Immature natural killer cell (primary cell): ENCODE measurements around the gene CAMK2B. TPM values are rescaled to one million over a fixed set of nuclear protein-coding genes. Genes with fewer than 3 reads are reported as not detected.
"Not testable (repeated sequence)": the region's sequence is repeated elsewhere in the genome, so short reads cannot be mapped to it uniquely, and the experiment has no call there.

Source experiments
- DNase-seq, 3 donors: peaks; one replicate each; pipeline ENCODE4 v3.0.0; 2022; ENCODE audit warnings: mixed read lengths in 1 of 3
- H3K27ac Mint-ChIP-seq, 6 donors: one replicate each; pipeline ENCODE4 v1.8.0; 2020; ENCODE audit warnings: mixed read lengths in 6 of 6, mild to moderate bottlenecking in 5 of 6, inconsistent platforms in 4 of 6, moderate library complexity in 3 of 6
- H3K27me3 Mint-ChIP-seq, 3 donors: one replicate each; pipeline ENCODE4 v1.8.0; 2020 to 2021; ENCODE audit warnings: low read depth in 3 of 3, mild to moderate bottlenecking in 3 of 3, mixed read lengths in 3 of 3, moderate library complexity in 3 of 3, inconsistent platforms in 1 of 3
- H3K36me3 Mint-ChIP-seq, 3 donors: one replicate each; pipeline ENCODE4 v1.8.0; 2020; ENCODE audit warnings: mixed read lengths in 3 of 3, inconsistent platforms in 2 of 3, mild to moderate bottlenecking in 2 of 3
- H3K4me1 Mint-ChIP-seq, 2 donors: one replicate each; pipeline ENCODE4 v1.8.0; 2020; ENCODE audit warnings: inconsistent platforms in 2 of 2, mild to moderate bottlenecking in 2 of 2, mixed read lengths in 2 of 2, moderate library complexity in 1 of 2
- H3K4me3 Mint-ChIP-seq, 5 donors: one replicate each; pipeline ENCODE4 v1.8.0; 2020; ENCODE audit warnings: mild to moderate bottlenecking in 5 of 5, mixed read lengths in 5 of 5, inconsistent platforms in 3 of 5, moderate library complexity in 3 of 5
- H3K9me3 Mint-ChIP-seq, 6 donors: one replicate each; pipeline ENCODE4 v1.8.0; 2020; ENCODE audit warnings: mild to moderate bottlenecking in 6 of 6, mixed read lengths in 6 of 6, inconsistent platforms in 4 of 6, moderate library complexity in 3 of 6
- polyA plus RNA-seq, 3 donors: library from polyadenylated mRNA; unstranded; fragments of 300-500 nt; fragmentation: Illumina TruSeq; gene quantifications; one replicate each; pipeline ENCODE4 v1.2.3, GENCODE V29; 2021

Gene CAMK2B
- polyA plus RNA-seq, 3 donors from 2014 or later: not detected

- Mint-ChIP-seq H3K27ac (no peak overlapping the region), H3K4me1 (peaks cover 0 to 6% of the 10 kb centered on the region in 2 donors), H3K27me3 (peaks cover 0 to 3% (median 0%) of the 10 kb centered on the region in 3 donors), H3K36me3 (peaks cover 4 to 19% (median 17%) of the 10 kb centered on the region in 3 donors), H3K4me3 (no peak overlapping the region), H3K9me3 (no peaks in the 10 kb centered on the region)
- no peak for DNase-seq
These were observed 109.9 kb downstream of the CAMK2B start for GRCh38 chr7:44215531-44215930.

GRCh38 chr7:44213877-44214388, 111.5 kb downstream of the CAMK2B start:
- H3K4me1 Mint-ChIP-seq: peaks cover 0 to 6% of the 10 kb centered on the region in 2 donors
- no peak overlapping the region for H3K27ac Mint-ChIP-seq
- peaks cover 0 to under 1% (median 0%) of the 10 kb centered on the region in 3 donors for H3K27me3 Mint-ChIP-seq
- H3K4me3 Mint-ChIP-seq: no peak overlapping the region
- no peaks in the 10 kb centered on the region for H3K9me3 Mint-ChIP-seq
- no peak for DNase-seq
- H3K36me3 Mint-ChIP-seq: peaks cover 9 to 30% (median 28%) of the 10 kb centered on the region in 3 donors

GRCh38 chr7:44213206-44213876, 112.1 kb downstream of the CAMK2B start:
- Mint-ChIP-seq H3K27ac (peak overlapping the region in 1 of 6 donors; percentile 22), H3K9me3 (no peaks in the 10 kb centered on the region), H3K4me3 (no peak overlapping the region), H3K27me3 (no peaks in the 10 kb centered on the region), H3K4me1 (peaks cover 0 to 6% of the 10 kb centered on the region in 2 donors), H3K36me3 (peaks cover 9 to 34% (median 34%) of the 10 kb centered on the region in 3 donors)
- DNase-seq: no peak

- no peak for DNase-seq
- no peaks in the 10 kb centered on the region for H3K9me3 Mint-ChIP-seq
- peaks cover 9 to 40% (median 34%) of the 10 kb centered on the region in 3 donors for H3K36me3 Mint-ChIP-seq
- H3K4me3 Mint-ChIP-seq: no peak overlapping the region
- H3K27ac Mint-ChIP-seq: no peak overlapping the region
- peaks cover 0 to 6% of the 10 kb centered on the region in 2 donors for H3K4me1 Mint-ChIP-seq
- H3K27me3 Mint-ChIP-seq: no peaks in the 10 kb centered on the region
These were observed 112.7 kb downstream of the CAMK2B start for GRCh38 chr7:44212581-44213184.

GRCh38 chr7:44212018-44212417, 113.4 kb downstream of the CAMK2B start:
- Mint-ChIP-seq H3K27me3 (no peaks in the 10 kb centered on the region), H3K36me3 (peaks cover 9 to 44% (median 34%) of the 10 kb centered on the region in 3 donors), H3K4me1 (peaks cover 0 to 6% of the 10 kb centered on the region in 2 donors), H3K9me3 (no peaks in the 10 kb centered on the region), H3K4me3 (no peak overlapping the region), H3K27ac (peak overlapping the region in 1 of 6 donors; percentile 62)
- DNase-seq: no peak

- no peak for DNase-seq
- no peaks in the 10 kb centered on the region for H3K27me3 Mint-ChIP-seq
These were observed 114.2 kb downstream of the CAMK2B start for GRCh38 chr7:44211126-44211675.

GRCh38 chr7:44210107-44210506, 115.3 kb downstream of the CAMK2B start:
- no peak overlapping the region for H3K27ac Mint-ChIP-seq
- peaks cover 4 to 12% of the 10 kb centered on the region in 2 donors for H3K4me1 Mint-ChIP-seq
- no peak for DNase-seq
- H3K9me3 Mint-ChIP-seq: no peaks in the 10 kb centered on the region
- no peaks in the 10 kb centered on the region for H3K27me3 Mint-ChIP-seq
- peaks cover 10 to 49% (median 43%) of the 10 kb centered on the region in 3 donors for H3K36me3 Mint-ChIP-seq
- H3K4me3 Mint-ChIP-seq: no peak overlapping the region

More at GRCh38 chr7:44211126-44211675, 114.2 kb downstream of the CAMK2B start:
- Mint-ChIP-seq H3K4me3 (no peak overlapping the region), H3K9me3 (no peaks in the 10 kb centered on the region), H3K27ac (peak overlapping the region in 1 of 6 donors; percentile 35), H3K36me3 (peaks cover 9 to 49% (median 38%) of the 10 kb centered on the region in 3 donors), H3K4me1 (peaks cover 0 to 6% of the 10 kb centered on the region in 2 donors)

- DNase-seq: no peak
- Mint-ChIP-seq H3K27ac (no peak overlapping the region), H3K4me3 (no peak overlapping the region), H3K36me3 (peaks cover 16 to 53% (median 44%) of the 10 kb centered on the region in 3 donors), H3K9me3 (no peaks in the 10 kb centered on the region), H3K27me3 (no peaks in the 10 kb centered on the region), H3K4me1 (peaks cover 12 to 27% of the 10 kb centered on the region in 2 donors)
These were observed 117.3 kb downstream of the CAMK2B start for GRCh38 chr7:44208085-44208484.

GRCh38 chr7:44206008-44206407, 119.4 kb downstream of the CAMK2B start:
- no peaks in the 10 kb centered on the region for H3K27me3 Mint-ChIP-seq
- no peak overlapping the region for H3K27ac Mint-ChIP-seq
- no peaks in the 10 kb centered on the region for H3K9me3 Mint-ChIP-seq
- H3K36me3 Mint-ChIP-seq: peaks cover 12 to 41% (median 32%) of the 10 kb centered on the region in 3 donors
- DNase-seq: no peak
- no peak overlapping the region for H3K4me3 Mint-ChIP-seq
- H3K4me1 Mint-ChIP-seq: peaks cover 28 to 40% of the 10 kb centered on the region in 2 donors

GRCh38 chr7:44201813-44202212, 123.6 kb downstream of the CAMK2B start:
- Mint-ChIP-seq H3K27me3 (peaks cover 0 to 4% (median 0%) of the 10 kb centered on the region in 3 donors), H3K4me3 (peak overlapping the region; percentile 82 to 89 (median 87)), H3K27ac (peak overlapping the region; percentile 9 to 81 (median 60)), H3K36me3 (peaks cover 7 to 13% (median 8%) of the 10 kb centered on the region in 3 donors), H3K9me3 (no peaks in the 10 kb centered on the region), H3K4me1 (peaks cover 29 to 40% of the 10 kb centered on the region in 2 donors)
- DNase-seq: no peak

- Mint-ChIP-seq H3K27me3 (peaks cover 0 to 4% (median 3%) of the 10 kb centered on the region in 3 donors), H3K4me1 (peaks cover 29 to 40% of the 10 kb centered on the region in 2 donors), H3K9me3 (no peaks in the 10 kb centered on the region), H3K36me3 (peaks cover 5 to 10% (median 7%) of the 10 kb centered on the region in 3 donors), H3K4me3 (peak within 1 kb of the TSS; percentile 82 to 89 (median 87)), H3K27ac (peak within 1 kb of the TSS; percentile 9 to 82 (median 72))
- DNase-seq: peak; percentile 89 to 90 (median 90)
These were observed 124.5 kb downstream of the CAMK2B start, which contains the start of gene YKT6 for GRCh38 chr7:44200699-44201461. YKT6 (plus strand) TSS chr7:44200978; CDS start chr7:44201136, 158 bp downstream.

- peak overlapping the region in 4 of 5 donors; percentile 23 to 39 (median 26) for H3K4me3 Mint-ChIP-seq
- H3K9me3 Mint-ChIP-seq, DNase-seq, H3K27ac Mint-ChIP-seq, H3K27me3 Mint-ChIP-seq, H3K36me3 Mint-ChIP-seq: not testable (repeated sequence)
- peaks cover 25 to 35% of the 10 kb centered on the region in 2 donors for H3K4me1 Mint-ChIP-seq
These were observed 125.2 kb downstream of the CAMK2B start for GRCh38 chr7:44200163-44200562.

GRCh38 chr7:44197474-44197873, 127.9 kb downstream of the CAMK2B start:
- Mint-ChIP-seq H3K27ac (no peak overlapping the region), H3K27me3 (peaks cover 2 to 6% (median 4%) of the 10 kb centered on the region in 3 donors), H3K9me3 (no peaks in the 10 kb centered on the region), H3K4me1 (peaks cover 13 to 14% of the 10 kb centered on the region in 2 donors), H3K36me3 (no peaks in the 10 kb centered on the region), H3K4me3 (no peak overlapping the region)
- no peak for DNase-seq
